Prostate gland (tissue), 2 donors: Measurements from ENCODE around the gene PSKH1.

Source experiments
- POLR2A ChIP-seq: fragments of 450-650 bp; IDR thresholded peaks from one replicate; pipeline ENCODE4 v1.6.1; 2016; ENCODE audit warnings: antibody characterized with exemption, mild to moderate bottlenecking
- TF ChIP-seq, protein P1 (sequence below), 4 experiments: fragments of 200-600 bp in 2 of 4; fragments of 450-650 bp in 2 of 4; sonication (generic) in 2 of 4; IDR thresholded peaks; 1 replicate in 3 of 4; 2 replicates in 1 of 4; pipeline ENCODE4 v1.5.1; 2016 to 2019; ENCODE audit warnings: antibody characterized with exemption in 4 of 4, mild to moderate bottlenecking in 2 of 4, moderate library complexity in 2 of 4

DNA sequence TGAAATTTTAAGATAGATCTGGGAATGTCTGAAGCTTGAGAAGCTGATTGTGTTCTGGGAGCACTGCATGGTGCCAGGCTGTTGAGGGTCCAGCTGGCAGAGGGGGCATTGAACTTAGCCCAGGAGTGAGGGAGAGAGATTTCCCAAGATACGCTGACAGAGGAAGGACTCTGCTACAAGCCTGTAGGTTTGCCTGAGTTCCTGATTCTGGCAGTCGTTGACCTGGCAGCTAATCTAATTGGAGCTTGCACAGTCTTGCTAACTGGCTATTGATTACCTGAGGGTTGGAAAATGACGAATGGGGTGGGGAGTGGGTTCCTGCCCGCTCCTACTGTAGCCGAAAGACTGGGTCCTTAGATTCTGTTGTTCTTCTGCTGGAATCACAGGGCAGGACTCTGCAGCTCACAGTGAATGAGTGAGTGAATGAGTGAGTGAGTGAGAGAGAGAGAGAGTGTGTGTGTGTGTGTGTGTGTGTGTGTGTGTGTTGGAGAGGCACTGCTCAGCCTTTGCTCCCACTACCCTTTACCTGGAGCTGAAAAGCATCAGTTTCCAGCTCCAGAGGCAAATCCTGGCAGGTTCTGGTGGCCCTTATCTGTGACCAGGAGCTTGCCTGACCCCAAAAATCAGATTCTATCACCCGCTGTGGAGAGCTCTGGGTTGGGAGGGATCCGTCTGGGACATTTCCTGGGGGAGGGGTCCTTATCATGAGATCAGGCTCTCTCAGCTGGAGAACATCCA lies 21.9 kb downstream of the PSKH1 start:
- TF ChIP-seq, protein P1, sequence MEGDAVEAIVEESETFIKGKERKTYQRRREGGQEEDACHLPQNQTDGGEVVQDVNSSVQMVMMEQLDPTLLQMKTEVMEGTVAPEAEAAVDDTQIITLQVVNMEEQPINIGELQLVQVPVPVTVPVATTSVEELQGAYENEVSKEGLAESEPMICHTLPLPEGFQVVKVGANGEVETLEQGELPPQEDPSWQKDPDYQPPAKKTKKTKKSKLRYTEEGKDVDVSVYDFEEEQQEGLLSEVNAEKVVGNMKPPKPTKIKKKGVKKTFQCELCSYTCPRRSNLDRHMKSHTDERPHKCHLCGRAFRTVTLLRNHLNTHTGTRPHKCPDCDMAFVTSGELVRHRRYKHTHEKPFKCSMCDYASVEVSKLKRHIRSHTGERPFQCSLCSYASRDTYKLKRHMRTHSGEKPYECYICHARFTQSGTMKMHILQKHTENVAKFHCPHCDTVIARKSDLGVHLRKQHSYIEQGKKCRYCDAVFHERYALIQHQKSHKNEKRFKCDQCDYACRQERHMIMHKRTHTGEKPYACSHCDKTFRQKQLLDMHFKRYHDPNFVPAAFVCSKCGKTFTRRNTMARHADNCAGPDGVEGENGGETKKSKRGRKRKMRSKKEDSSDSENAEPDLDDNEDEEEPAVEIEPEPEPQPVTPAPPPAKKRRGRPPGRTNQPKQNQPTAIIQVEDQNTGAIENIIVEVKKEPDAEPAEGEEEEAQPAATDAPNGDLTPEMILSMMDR (IDR thresholded peaks at IDR 0.05) = no peak
- TF ChIP-seq POLR2A = no peak
